RCC 7860 (cell line): Measurements from ENCODE around the gene CCNG2.

ENCODE experiments used
- DNase-seq: peaks from one replicate; pipeline ENCODE4 v3.0.0-alpha.2; 2015; ENCODE audit warnings: low spot score
- FAIRE-seq: peaks from 2 replicates; lab custom pipeline; 2012; peaks lifted over from hg19 to GRCh38; lab: Jason Lieb, UNC

Gene CCNG2

GRCh38 chr4:77201343-77201742 lies 44.3 kb downstream of the CCNG2 start:
- no peak for FAIRE-seq
- DNase-seq: no peak

- no peak for FAIRE-seq
Observed at GRCh38 chr4:77201857-77202256, 44.9 kb downstream of the CCNG2 start.

GRCh38 chr4:77202491-77202890 lies 45.5 kb downstream of the CCNG2 start:
- DNase-seq (no peak), FAIRE-seq (no peak)

More at GRCh38 chr4:77201857-77202256, 44.9 kb downstream of the CCNG2 start:
- DNase-seq: no peak

GRCh38 chr4:77203380-77204197 lies 46.6 kb downstream of the CCNG2 start:
- DNase-seq (peak; percentile 22), FAIRE-seq (no peak)

GRCh38 chr4:77204621-77205020 lies 47.6 kb downstream of the CCNG2 start:
- no peak for DNase-seq
- no peak for FAIRE-seq

GRCh38 chr4:77209012-77209411 lies 52.0 kb downstream of the CCNG2 start:
- FAIRE-seq (no peak), DNase-seq (no peak)

GRCh38 chr4:77209936-77210335 lies 52.9 kb downstream of the CCNG2 start:
- no peak for FAIRE-seq
- DNase-seq: no peak

GRCh38 chr4:77215107-77215506 lies 58.1 kb downstream of the CCNG2 start:
- FAIRE-seq (no peak), DNase-seq (no peak)

GRCh38 chr4:77217526-77217925 lies 60.5 kb downstream of the CCNG2 start:
- no peak for DNase-seq
- no peak for FAIRE-seq

GRCh38 chr4:77219266-77219665 lies 62.3 kb downstream of the CCNG2 start:
- FAIRE-seq (no peak), DNase-seq (no peak)
